NCI-H1436 (cell line): ENCODE measurements around the gene CWC25.
"Not testable (repeated sequence)": the region's sequence is repeated elsewhere in the genome, so short reads cannot be mapped to it uniquely, and the experiment has no call there.

Experiments used
- DNase-seq: peaks from one replicate; lab custom pipeline; 2025; lab: John Stamatoyannopoulos, UW

The CWC25 gene

GRCh38 chr17:38852771-38853291, 27.7 kb upstream of the CWC25 start:
- DNase-seq: no peak

- DNase-seq: no peak
These were observed 26.3 kb upstream of the CWC25 start for GRCh38 chr17:38851434-38851833.

GRCh38 chr17:38850374-38850773, 25.3 kb upstream of the CWC25 start:
- no peak for DNase-seq

- DNase-seq: no peak
These were observed 24.0 kb upstream of the CWC25 start for GRCh38 chr17:38848939-38849605.

- no peak for DNase-seq
These were observed 23.4 kb upstream of the CWC25 start for GRCh38 chr17:38848557-38848891.

GRCh38 chr17:38844261-38844757, 19.2 kb upstream of the CWC25 start:
- peak; percentile 20 for DNase-seq

GRCh38 chr17:38825762-38826247, 684 bp upstream of the CWC25 start:
- no peak for DNase-seq

GRCh38 chr17:38815576-38816193, 9.4 kb downstream of the CWC25 start:
- DNase-seq: no peak

- no peak for DNase-seq
These were observed 15.3 kb downstream of the CWC25 start for GRCh38 chr17:38809828-38810227.

- DNase-seq: no peak
These were observed 24.8 kb downstream of the CWC25 start for GRCh38 chr17:38800237-38800760.

GRCh38 chr17:38799501-38800236, 25.5 kb downstream of the CWC25 start, which contains the start of gene PIP4K2B:
TSS of gene PIP4K2B (minus strand) at chr17:38799556. CDS start at chr17:38799424, 132 bp downstream.
- DNase-seq: peak; percentile 99

- DNase-seq: peak; percentile 32
These were observed 26.3 kb downstream of the CWC25 start for GRCh38 chr17:38798614-38799500.

GRCh38 chr17:38797828-38798227, 27.3 kb downstream of the CWC25 start:
- DNase-seq: no peak

- no peak for DNase-seq
These were observed 28.0 kb downstream of the CWC25 start for GRCh38 chr17:38797158-38797490.

- no peak for DNase-seq
These were observed 28.5 kb downstream of the CWC25 start for GRCh38 chr17:38796451-38797157.

GRCh38 chr17:38794221-38794620, 30.9 kb downstream of the CWC25 start:
- DNase-seq: no peak

GRCh38 chr17:38791162-38791561, 34.0 kb downstream of the CWC25 start:
- no peak for DNase-seq

GRCh38 chr17:38790148-38790707, 34.9 kb downstream of the CWC25 start:
- DNase-seq: not testable (repeated sequence)

GRCh38 chr17:38789185-38789584, 35.9 kb downstream of the CWC25 start:
- no peak for DNase-seq

- not testable (repeated sequence) for DNase-seq
These were observed 37.1 kb downstream of the CWC25 start for GRCh38 chr17:38787999-38788398.
